Measurements from ENCODE around the gene KIF5A.
"Not testable (repeated sequence)": the region's sequence is repeated elsewhere in the genome, so short reads cannot be mapped to it uniquely, and the experiment has no call there.

KIF5A gene

GRCh38 chr12:57560516-57560915, 10.7 kb downstream of the KIF5A start:
- H3K4me2 ChIP-seq (ENCODE audit: low read length), result no peak overlapping the region
- H4K20me1 ChIP-seq (ENCODE audit: insufficient read depth, low read length), result no peaks in the 10 kb centered on the region

GRCh38 chr12:57561117-57561516, 11.3 kb downstream of the KIF5A start:
- H3K4me3 ChIP-seq (ENCODE audit: low read depth, low read length, poor library complexity, severe bottlenecking); H3K9ac ChIP-seq (ENCODE audit: low read length); H4K20me1 ChIP-seq (ENCODE audit: insufficient read depth, low read length); H3K36me3 ChIP-seq (ENCODE audit: insufficient read depth, low read length); H3K4me2 ChIP-seq (ENCODE audit: low read length); H3K27ac ChIP-seq (ENCODE audit: low read depth, low read length, poor library complexity, severe bottlenecking); H3F3A ChIP-seq (ENCODE audit: insufficient read depth, low read length); H2AFZ ChIP-seq (ENCODE audit: low read length); H3K27me3 ChIP-seq (ENCODE audit: insufficient read depth, low read length); H3K9me2 ChIP-seq (ENCODE audit: low read depth, low read length); H3K79me2 ChIP-seq (ENCODE audit: insufficient read depth, low read length); H3K9me3 ChIP-seq (ENCODE audit: low read length); H3K4me1 ChIP-seq (ENCODE audit: insufficient read depth, low read length, severe bottlenecking): not testable (repeated sequence)

More at GRCh38 chr12:57560516-57560915, 10.7 kb downstream of the KIF5A start:
- no peaks in the 10 kb centered on the region for H3K9me3 ChIP-seq (ENCODE audit: low read length)
- no peaks in the 10 kb centered on the region for H3K4me1 ChIP-seq (ENCODE audit: insufficient read depth, low read length, severe bottlenecking)
- H3K27ac ChIP-seq (ENCODE audit: low read depth, low read length, poor library complexity, severe bottlenecking), result no peak overlapping the region
- no peaks in the 10 kb centered on the region for H3K79me2 ChIP-seq (ENCODE audit: insufficient read depth, low read length)
- H3K4me3 ChIP-seq (ENCODE audit: low read depth, low read length, poor library complexity, severe bottlenecking), result no peak overlapping the region
- no peaks in the 10 kb centered on the region for H3F3A ChIP-seq (ENCODE audit: insufficient read depth, low read length)
- no peaks in the 10 kb centered on the region for H3K9me2 ChIP-seq (ENCODE audit: low read depth, low read length)
- no peak overlapping the region for H2AFZ ChIP-seq (ENCODE audit: low read length)
- H3K27me3 ChIP-seq (ENCODE audit: insufficient read depth, low read length), result 0 out of 2 replicates have a peak, but pooled peaks cover 5% of the 10 kb centered on the region
- no peak for TF ChIP-seq CTCF (IDR thresholded peaks at IDR 0.05; ENCODE audit: low read length)
- H3K9ac ChIP-seq (ENCODE audit: low read length), result no peak overlapping the region
- H3K36me3 ChIP-seq (ENCODE audit: insufficient read depth, low read length), result no peaks in the 10 kb centered on the region

GRCh38 chr12:57563358-57563757, 13.5 kb downstream of the KIF5A start:
- H3K27ac ChIP-seq (ENCODE audit: low read depth, low read length, poor library complexity, severe bottlenecking), result no peak overlapping the region
- no peaks in the 10 kb centered on the region for H3K9me3 ChIP-seq (ENCODE audit: low read length)
- no peak overlapping the region for H2AFZ ChIP-seq (ENCODE audit: low read length)
- H3F3A ChIP-seq (ENCODE audit: insufficient read depth, low read length), result no peaks in the 10 kb centered on the region
- no peak overlapping the region for H3K4me3 ChIP-seq (ENCODE audit: low read depth, low read length, poor library complexity, severe bottlenecking)
- TF ChIP-seq EZH2 (IDR thresholded peaks at IDR 0.05; ENCODE audit: borderline replicate concordance, low read length) (no peak), CTCF (IDR thresholded peaks at IDR 0.05; ENCODE audit: low read length) (no peak)
- H3K36me3 ChIP-seq (ENCODE audit: insufficient read depth, low read length), result no peaks in the 10 kb centered on the region
- 0 out of 2 replicates have a peak, but pooled peaks cover 5% of the 10 kb centered on the region for H3K27me3 ChIP-seq (ENCODE audit: insufficient read depth, low read length)
- no peaks in the 10 kb centered on the region for H3K9me2 ChIP-seq (ENCODE audit: low read depth, low read length)
- H3K4me2 ChIP-seq (ENCODE audit: low read length), result no peak overlapping the region
- H3K79me2 ChIP-seq (ENCODE audit: insufficient read depth, low read length), result no peaks in the 10 kb centered on the region
- H4K20me1 ChIP-seq (ENCODE audit: insufficient read depth, low read length), result no peaks in the 10 kb centered on the region
- no peaks in the 10 kb centered on the region for H3K4me1 ChIP-seq (ENCODE audit: insufficient read depth, low read length, severe bottlenecking)
- H3K9ac ChIP-seq (ENCODE audit: low read length), result no peak overlapping the region

- Histone ChIP-seq H3K27ac (ENCODE audit: low read depth, low read length, poor library complexity, severe bottlenecking) (no peak overlapping the region), H3K27me3 (ENCODE audit: insufficient read depth, low read length) (0 out of 2 replicates have a peak, but pooled peaks cover 5% of the 10 kb centered on the region), H3K36me3 (ENCODE audit: insufficient read depth, low read length) (no peaks in the 10 kb centered on the region), H2AFZ (ENCODE audit: low read length) (no peak overlapping the region), H3K79me2 (ENCODE audit: insufficient read depth, low read length) (no peaks in the 10 kb centered on the region), H3K9me2 (ENCODE audit: low read depth, low read length) (no peaks in the 10 kb centered on the region), H3K9ac (ENCODE audit: low read length) (no peak overlapping the region), H3F3A (ENCODE audit: insufficient read depth, low read length) (no peaks in the 10 kb centered on the region), H3K4me1 (ENCODE audit: insufficient read depth, low read length, severe bottlenecking) (no peaks in the 10 kb centered on the region), H3K4me3 (ENCODE audit: low read depth, low read length, poor library complexity, severe bottlenecking) (no peak overlapping the region), H3K4me2 (ENCODE audit: low read length) (no peak overlapping the region), H3K9me3 (ENCODE audit: low read length) (no peaks in the 10 kb centered on the region), H4K20me1 (ENCODE audit: insufficient read depth, low read length) (no peaks in the 10 kb centered on the region)
- no peak for TF ChIP-seq CTCF (IDR thresholded peaks at IDR 0.05; ENCODE audit: low read length)
- TF ChIP-seq EZH2 (IDR thresholded peaks at IDR 0.05; ENCODE audit: borderline replicate concordance, low read length), result no peak
Observed at GRCh38 chr12:57564178-57564740, 14.4 kb downstream of the KIF5A start.

Data from OCI-LY1 (cell line).